Tibial artery (tissue), 4 donors: Measurements from ENCODE around the gene ENO4.

Experiments used
- DNase-seq, 2 donors: peaks; one replicate each; pipeline ENCODE4 v3.0.0-alpha.2; 2019
- H3K27ac ChIP-seq, 2 donors: fragments of 200-600 bp; sonication (generic) in 1 of 2; 1 replicate in 1 of 2; 2 replicates in 1 of 2; pipeline ENCODE4 v1.5.1; 2018 to 2019; ENCODE audit warnings: mild to moderate bottlenecking in 1 of 2
- H3K27me3 ChIP-seq, 2 donors: fragments of 200-600 bp; sonication (generic) in 1 of 2; one replicate each; pipeline versions ENCODE4 v1.5.1 to v1.6.0; 2016 to 2019
- H3K36me3 ChIP-seq, 3 donors: fragments of 200-600 bp; sonication (generic) in 2 of 3; one replicate each; pipeline ENCODE4 v1.5.1; 2016 to 2019; ENCODE audit warnings: mild to moderate bottlenecking in 2 of 3
- H3K4me1 ChIP-seq, 4 donors: fragments of 200-600 bp; sonication (generic) in 2 of 4; 1 replicate in 3 of 4; 2 replicates in 1 of 4; pipeline ENCODE4 v1.5.1; 2016 to 2019
- H3K4me3 ChIP-seq, 2 donors: fragments of 200-600 bp; sonication (generic) in 1 of 2; 1 replicate in 1 of 2; 2 replicates in 1 of 2; pipeline ENCODE4 v1.5.1; 2018 to 2019; ENCODE audit warnings: mild to moderate bottlenecking in 2 of 2
- H3K9me3 ChIP-seq, 3 donors: fragments of 200-600 bp; sonication (generic) in 1 of 3; one replicate each; pipeline ENCODE4 v1.5.1; 2016 to 2019
- intact Hi-C: fragments of 100-400 bp; cut with DNase I; formaldehyde crosslinking; loops from one replicate; pipeline ENCODE4 v1.15.0; 2023; ENCODE audit warnings: low total_unique reads
- TF ChIP-seq, protein P1 (sequence below), 2 experiments: fragments of 200-600 bp in 1 of 2; fragments of 450-650 bp in 1 of 2; IDR thresholded peaks; one replicate each; pipeline ENCODE4 v1.5.1; 2017 to 2019; ENCODE audit warnings: antibody characterized with exemption in 2 of 2, mild to moderate bottlenecking in 1 of 2, moderate library complexity in 1 of 2

The ENO4 gene

GRCh38 chr10:116811691-116812090 is 37.6 kb upstream of the ENO4 start:
- Histone ChIP-seq H3K36me3 (no peaks in the 10 kb centered on the region), H3K27ac (no peak overlapping the region), H3K4me1 (no peaks in the 10 kb centered on the region), H3K9me3 (no peaks in the 10 kb centered on the region), H3K4me3 (no peak overlapping the region), H3K27me3 (peaks cover 0 to 63% of the 10 kb centered on the region in 2 donors)
- TF ChIP-seq, protein P1, sequence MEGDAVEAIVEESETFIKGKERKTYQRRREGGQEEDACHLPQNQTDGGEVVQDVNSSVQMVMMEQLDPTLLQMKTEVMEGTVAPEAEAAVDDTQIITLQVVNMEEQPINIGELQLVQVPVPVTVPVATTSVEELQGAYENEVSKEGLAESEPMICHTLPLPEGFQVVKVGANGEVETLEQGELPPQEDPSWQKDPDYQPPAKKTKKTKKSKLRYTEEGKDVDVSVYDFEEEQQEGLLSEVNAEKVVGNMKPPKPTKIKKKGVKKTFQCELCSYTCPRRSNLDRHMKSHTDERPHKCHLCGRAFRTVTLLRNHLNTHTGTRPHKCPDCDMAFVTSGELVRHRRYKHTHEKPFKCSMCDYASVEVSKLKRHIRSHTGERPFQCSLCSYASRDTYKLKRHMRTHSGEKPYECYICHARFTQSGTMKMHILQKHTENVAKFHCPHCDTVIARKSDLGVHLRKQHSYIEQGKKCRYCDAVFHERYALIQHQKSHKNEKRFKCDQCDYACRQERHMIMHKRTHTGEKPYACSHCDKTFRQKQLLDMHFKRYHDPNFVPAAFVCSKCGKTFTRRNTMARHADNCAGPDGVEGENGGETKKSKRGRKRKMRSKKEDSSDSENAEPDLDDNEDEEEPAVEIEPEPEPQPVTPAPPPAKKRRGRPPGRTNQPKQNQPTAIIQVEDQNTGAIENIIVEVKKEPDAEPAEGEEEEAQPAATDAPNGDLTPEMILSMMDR (IDR thresholded peaks at IDR 0.05), result no peak
- intact Hi-C loops, result no loop called here
- no peak for DNase-seq

GRCh38 chr10:116815641-116816415 is 33.5 kb upstream of the ENO4 start:
- DNase-seq, result no peak
- H3K4me3 ChIP-seq, result no peak overlapping the region
- intact Hi-C loops, result no loop called here
- H3K4me1 ChIP-seq, result no peaks in the 10 kb centered on the region
- H3K27ac ChIP-seq, result no peak overlapping the region
- peaks cover 0 to 56% of the 10 kb centered on the region in 2 donors for H3K27me3 ChIP-seq
- TF ChIP-seq, protein P1 (IDR thresholded peaks at IDR 0.05), result no peak
- H3K36me3 ChIP-seq, result no peaks in the 10 kb centered on the region
- no peaks in the 10 kb centered on the region for H3K9me3 ChIP-seq

- intact Hi-C loops, result no loop called here
These were observed 32.1 kb upstream of the ENO4 start for GRCh38 chr10:116817178-116817577.

DNA sequence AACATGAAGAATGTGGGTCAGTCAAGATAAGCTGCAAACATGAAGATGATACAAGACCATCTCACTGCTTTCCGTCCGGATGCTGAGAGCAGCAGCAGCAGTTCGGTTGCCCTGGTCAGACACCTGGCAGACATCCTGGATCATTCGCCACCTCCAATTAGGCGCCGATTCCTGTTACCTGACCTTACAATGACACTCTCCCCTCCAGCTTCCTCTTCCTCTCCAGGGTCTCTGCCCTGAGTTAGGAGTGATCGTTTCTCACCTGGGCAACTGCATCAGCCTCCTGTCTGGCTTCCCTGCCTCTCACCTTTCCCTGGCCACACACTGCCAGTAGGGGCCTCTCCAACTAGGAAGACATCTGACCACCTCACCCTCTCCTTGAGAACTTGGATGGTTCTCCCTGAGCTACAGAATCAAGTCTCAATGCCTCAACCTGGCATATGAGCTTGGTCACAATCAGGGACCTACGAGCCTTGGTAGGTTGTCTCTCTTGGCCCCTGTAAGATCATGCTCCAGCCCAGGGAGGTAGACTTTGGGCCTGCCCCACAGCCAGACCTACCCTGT is 31.4 kb upstream of the ENO4 start:
- TF ChIP-seq, protein P1 (IDR thresholded peaks at IDR 0.05), result no peak
- H3K36me3 ChIP-seq, result no peaks in the 10 kb centered on the region
- H3K27me3 ChIP-seq, result peaks cover 0 to 50% of the 10 kb centered on the region in 2 donors
- no peaks in the 10 kb centered on the region for H3K4me1 ChIP-seq
- intact Hi-C loops, result no loop called here
- H3K9me3 ChIP-seq, result no peaks in the 10 kb centered on the region
- DNase-seq, result no peak
- H3K4me3 ChIP-seq, result no peak overlapping the region
- no peak overlapping the region for H3K27ac ChIP-seq

More at GRCh38 chr10:116817178-116817577, 32.1 kb upstream of the ENO4 start:
- TF ChIP-seq, protein P1 (IDR thresholded peaks at IDR 0.05), result no peak
- Histone ChIP-seq H3K4me1 (no peaks in the 10 kb centered on the region), H3K36me3 (no peaks in the 10 kb centered on the region), H3K27ac (no peak overlapping the region), H3K27me3 (peaks cover 0 to 55% of the 10 kb centered on the region in 2 donors), H3K4me3 (no peak overlapping the region), H3K9me3 (no peaks in the 10 kb centered on the region)
- DNase-seq, result no peak

GRCh38 chr10:116819999-116820677 is 29.2 kb upstream of the ENO4 start:
- no peaks in the 10 kb centered on the region for H3K36me3 ChIP-seq
- no peak for DNase-seq
- no peaks in the 10 kb centered on the region for H3K4me1 ChIP-seq
- H3K9me3 ChIP-seq, result no peaks in the 10 kb centered on the region
- TF ChIP-seq, protein P1 (IDR thresholded peaks at IDR 0.05), result no peak
- H3K27ac ChIP-seq, result no peak overlapping the region
- peaks cover 0 to 42% of the 10 kb centered on the region in 2 donors for H3K27me3 ChIP-seq
- intact Hi-C loops, result no loop called here
- no peak overlapping the region for H3K4me3 ChIP-seq
